Breast epithelium (tissue), 4 donors: ENCODE measurements around the gene CSTB. TPM values are rescaled to one million over a fixed set of nuclear protein-coding genes. Genes with fewer than 3 reads are reported as not detected.

Experiments used
- DNase-seq, 2 donors: peaks; one replicate each; pipeline ENCODE4 v3.0.0-alpha.2; 2019; ENCODE audit warnings: low spot score in 2 of 2
- H3K27ac ChIP-seq, 2 donors: fragments of 200-600 bp; sonication (generic) in 1 of 2; one replicate each; pipeline ENCODE4 v1.5.1; 2016 to 2019; ENCODE audit warnings: mild to moderate bottlenecking in 1 of 2
- H3K27me3 ChIP-seq, 2 donors: fragments of 200-600 bp; sonication (generic) in 1 of 2; one replicate each; pipeline versions ENCODE4 v1.5.1 to v1.6.0; 2017 to 2019; ENCODE audit warnings: control low read depth in 1 of 2, mild to moderate bottlenecking in 1 of 2
- H3K36me3 ChIP-seq: fragments of 200-600 bp; one replicate; pipeline ENCODE4 v1.5.1; 2019
- H3K4me1 ChIP-seq, 2 donors: fragments of 200-600 bp; sonication (generic); one replicate each; pipeline ENCODE4 v1.5.1; 2016 to 2019; ENCODE audit warnings: control low read depth in 1 of 2
- H3K4me3 ChIP-seq, 3 donors: fragments of 200-600 bp; sonication (generic); 1 replicate in 2 of 3; 2 replicates in 1 of 3; pipeline ENCODE4 v1.5.1; 2016 to 2019; ENCODE audit warnings: mild to moderate bottlenecking in 3 of 3, moderate library complexity in 2 of 3
- H3K9me3 ChIP-seq, 2 donors: fragments of 200-600 bp; sonication (generic) in 1 of 2; one replicate each; pipeline ENCODE4 v1.5.1; 2016 to 2019; ENCODE audit warnings: control low read depth in 1 of 2
- CTCF ChIP-seq, 3 donors: fragments of 450-650 bp; IDR thresholded peaks; one replicate each; pipeline ENCODE4 v1.5.1; 2016 to 2017; ENCODE audit warnings: antibody characterized with exemption in 3 of 3, mild to moderate bottlenecking in 3 of 3, moderate library complexity in 3 of 3
- POLR2A ChIP-seq: fragments of 450-650 bp; IDR thresholded peaks from one replicate; pipeline ENCODE4 v1.6.1; 2016; ENCODE audit warnings: antibody characterized with exemption, mild to moderate bottlenecking, moderate library complexity
- POLR2AphosphoS5 ChIP-seq, 3 donors: sonication (generic); formaldehyde crosslinking; IDR thresholded peaks; one replicate each; pipeline ENCODE4 v1.6.1; 2017; ENCODE audit warnings: antibody characterized with exemption in 3 of 3
- intact Hi-C: fragments of 100-400 bp; cut with DNase I; formaldehyde crosslinking; loops from one replicate; pipeline ENCODE4 v1.15.1; 2023; ENCODE audit warnings: low total_unique reads
- total RNA-seq, 3 donors: library from RNA; depleted of rRNA; stranded (reverse); fragments of >200 nt; gene quantifications; one replicate each; pipeline ENCODE4 v1.1.0, GENCODE V29; 2016

CSTB gene
- total RNA-seq, 3 donors from 2014 or later = 12.1 to 16.8 (median 16.8) TPM

DNA sequence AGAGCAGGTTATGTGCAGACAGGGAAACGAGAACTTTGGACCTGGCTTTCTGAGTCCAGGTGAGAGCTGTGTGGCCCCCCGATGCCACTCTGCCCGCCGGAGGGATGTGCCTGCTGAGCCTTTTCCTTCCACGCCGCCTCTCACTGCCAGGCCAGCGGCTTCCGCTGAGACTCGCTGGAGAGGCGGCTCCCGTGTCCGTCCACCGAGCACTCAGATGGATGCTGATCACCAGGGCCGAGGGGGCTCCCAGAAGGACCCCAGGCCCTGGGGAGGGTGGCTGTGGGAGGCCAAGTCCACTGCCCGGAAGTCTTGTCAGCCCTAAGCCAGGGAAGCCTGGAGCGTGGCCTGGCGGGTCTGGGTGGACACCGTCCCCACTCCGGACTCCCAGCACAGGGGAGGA lies 16.5 kb downstream of the CSTB start:
- Histone ChIP-seq H3K27me3 (no peaks in the 10 kb centered on the region), H3K9me3 (no peaks in the 10 kb centered on the region), H3K27ac (peak overlapping the region; percentile 73 to 82), H3K36me3 (no peaks in the 10 kb centered on the region), H3K4me1 (peaks cover 0 to 12% of the 10 kb centered on the region in 2 donors), H3K4me3 (no peak overlapping the region)
- TF ChIP-seq POLR2A (no peak), POLR2AphosphoS5 (IDR thresholded peaks at IDR 0.05) (no peak), CTCF (IDR thresholded peaks at IDR 0.05) (no peak)
- no peak for DNase-seq
- intact Hi-C loops = loop anchor here (1.0 kb wide), 1 partner anchor 16 kb away; no protein-coding TSS in a partner anchor

DNA sequence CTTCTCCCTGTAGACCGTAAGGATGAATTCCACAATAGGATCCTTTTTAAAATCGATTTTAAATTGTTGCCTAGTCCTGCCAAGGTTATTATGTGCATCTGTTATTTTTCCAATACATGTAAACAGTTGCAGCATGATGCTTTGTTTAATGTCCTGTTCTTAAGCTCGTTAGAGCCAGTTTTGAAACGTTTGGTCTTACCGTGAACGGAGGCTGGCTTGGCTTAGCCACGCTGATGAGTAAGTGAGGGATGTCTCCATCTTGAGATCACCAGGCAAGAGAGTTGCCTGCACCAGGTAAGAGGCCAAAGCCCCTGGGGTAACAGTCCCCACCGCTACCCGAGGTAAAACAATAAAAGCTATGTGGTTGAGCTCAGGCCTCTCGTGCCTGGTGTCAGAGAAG lies 17.3 kb downstream of the CSTB start:
- H3K27ac ChIP-seq = peak overlapping the region; percentile 73 to 82
- peak overlapping the region in 1 of 3 donors; percentile 42 for H3K4me3 ChIP-seq

GRCh38 chr21:43758111-43758641 lies 17.9 kb downstream of the CSTB start:
- intact Hi-C loops = no loop called here
- no peaks in the 10 kb centered on the region for H3K27me3 ChIP-seq
- H3K4me1 ChIP-seq = peaks cover 0 to 12% of the 10 kb centered on the region in 2 donors
- no peak for TF ChIP-seq POLR2A
- TF ChIP-seq POLR2AphosphoS5 (IDR thresholded peaks at IDR 0.05) = peak in 2 of 3 donors; percentile 6 to 18
- H3K9me3 ChIP-seq = no peaks in the 10 kb centered on the region
- H3K27ac ChIP-seq = peak overlapping the region; percentile 73 to 82
- H3K4me3 ChIP-seq = peak overlapping the region in 2 of 3 donors; percentile 29 to 42
- DNase-seq = peak in 1 of 2 donors; percentile 54
- no peaks in the 10 kb centered on the region for H3K36me3 ChIP-seq

More for the DNA sequence above, 17.3 kb downstream of the CSTB start:
- Histone ChIP-seq H3K4me1 (peaks cover 0 to 12% of the 10 kb centered on the region in 2 donors), H3K27me3 (no peaks in the 10 kb centered on the region), H3K9me3 (no peaks in the 10 kb centered on the region), H3K36me3 (no peaks in the 10 kb centered on the region)
- intact Hi-C loops = loop anchor here (1.0 kb wide), 1 partner anchor 16 kb away; no protein-coding TSS in a partner anchor
- TF ChIP-seq POLR2A (no peak), POLR2AphosphoS5 (IDR thresholded peaks at IDR 0.05) (no peak), CTCF (IDR thresholded peaks at IDR 0.05) (no peak)
- no peak for DNase-seq

DNA sequence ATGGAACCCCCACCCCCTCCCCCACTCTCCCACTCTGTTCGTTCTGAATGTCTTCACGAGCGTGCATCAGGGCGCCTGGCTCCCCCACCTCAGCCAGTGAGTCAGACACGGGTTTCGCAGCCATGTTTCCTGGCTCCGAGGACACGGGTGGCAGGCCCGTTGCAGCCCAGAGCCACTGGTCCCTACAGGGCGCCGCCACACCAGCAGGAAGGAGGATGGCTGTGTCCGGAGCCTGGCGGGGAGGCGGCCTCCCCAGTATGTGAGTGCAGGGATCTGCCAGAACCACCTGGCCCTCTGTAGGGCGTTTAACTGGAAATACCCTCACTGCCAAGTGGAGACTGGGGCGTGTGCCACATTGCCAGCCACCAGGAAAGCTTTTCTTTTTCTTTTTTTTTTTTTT lies 18.5 kb downstream of the CSTB start:
- Histone ChIP-seq H3K27ac (peak overlapping the region; percentile 82), H3K27me3 (no peaks in the 10 kb centered on the region), H3K9me3 (no peaks in the 10 kb centered on the region), H3K36me3 (no peaks in the 10 kb centered on the region), H3K4me3 (peak overlapping the region in 2 of 3 donors; percentile 29 to 39), H3K4me1 (peaks cover 0 to 12% of the 10 kb centered on the region in 2 donors)
- TF ChIP-seq POLR2AphosphoS5 (IDR thresholded peaks at IDR 0.05) = no peak
- no peak for TF ChIP-seq CTCF (IDR thresholded peaks at IDR 0.05)
- TF ChIP-seq POLR2A = no peak
- DNase-seq = no peak
- intact Hi-C loops = no loop called here

GRCh38 chr21:43755820-43756594 lies 20.1 kb downstream of the CSTB start:
- intact Hi-C loops = no loop called here
- H3K27ac ChIP-seq = peak overlapping the region in 1 of 2 donors; percentile 82
- peaks cover 0 to 12% of the 10 kb centered on the region in 2 donors for H3K4me1 ChIP-seq
- H3K27me3 ChIP-seq = no peaks in the 10 kb centered on the region
- no peak for DNase-seq
- no peak overlapping the region for H3K4me3 ChIP-seq
- no peak for TF ChIP-seq CTCF (IDR thresholded peaks at IDR 0.05)
- no peak for TF ChIP-seq POLR2A
- no peak for TF ChIP-seq POLR2AphosphoS5 (IDR thresholded peaks at IDR 0.05)
- H3K36me3 ChIP-seq = no peaks in the 10 kb centered on the region
- no peaks in the 10 kb centered on the region for H3K9me3 ChIP-seq
